WTC11 (cell line): ENCODE results near the gene TTC7B. TPM values are rescaled to one million over a fixed set of nuclear protein-coding genes. Genes with fewer than 3 reads are reported as not detected.

Experiments
- ATAC-seq: fragments of 200-7000 bp; cut with Tn5 transposase; 2 replicates; pipeline ENCODE4 v1.10.0; 2021; ENCODE audit warnings: mild to moderate bottlenecking, moderate library complexity
- CTCF ChIA-PET: fragments of 300-600 bp; sonication (Branson Sonifier 250); formaldehyde crosslinking; loops from one replicate; lab custom pipeline; 2021; ENCODE audit warnings: antibody characterized with exemption; lab: Charles Lee
- POLR2A ChIA-PET: fragments of 350-600 bp; sonication (Branson Sonifier 250); formaldehyde crosslinking; loops from one replicate; lab custom pipeline; 2021; ENCODE audit warnings: antibody characterized with exemption; lab: Charles Lee
- DNase-seq: peaks from one replicate; pipeline ENCODE4 v3.0.0; 2021; ENCODE audit warnings: low spot score
- H3K27ac Mint-ChIP-seq: 2 replicates; pipeline ENCODE4 v1.8.0; 2021; ENCODE audit warnings: mixed read lengths
- H3K27me3 Mint-ChIP-seq: 2 replicates; pipeline ENCODE4 v1.8.0; 2021; ENCODE audit warnings: low read depth, mild to moderate bottlenecking, moderate library complexity, mixed read lengths
- H3K36me3 Mint-ChIP-seq: 2 replicates; pipeline ENCODE4 v1.8.0; 2021; ENCODE audit warnings: mixed read lengths
- H3K4me1 Mint-ChIP-seq: 2 replicates; pipeline ENCODE4 v1.8.0; 2022; ENCODE audit warnings: mixed read lengths
- H3K4me3 Mint-ChIP-seq: 2 replicates; pipeline ENCODE4 v1.8.0; 2021; ENCODE audit warnings: mild to moderate bottlenecking, moderate library complexity, mixed read lengths
- H3K9me3 Mint-ChIP-seq: 2 replicates; pipeline ENCODE4 v1.8.0; 2021; ENCODE audit warnings: mixed read lengths
- CREM ChIP-seq: sonication (generic); formaldehyde crosslinking; IDR thresholded peaks from 2 replicates; pipeline ENCODE4 v1.8.1; 2022; ENCODE audit warnings: mild to moderate bottlenecking, missing genetic modification reagents, moderate library complexity
- ELF4 ChIP-seq: sonication (generic); formaldehyde crosslinking; IDR thresholded peaks from 2 replicates; pipeline ENCODE4 v1.8.1; 2022; ENCODE audit warnings: low read depth, mild to moderate bottlenecking, moderate library complexity, missing genetic modification reagents
- ESRRA ChIP-seq: sonication (generic); formaldehyde crosslinking; IDR thresholded peaks from 2 replicates; pipeline ENCODE4 v1.8.1; 2022; ENCODE audit warnings: mild to moderate bottlenecking, missing genetic modification reagents, borderline replicate concordance
- FOXP1 ChIP-seq: sonication (generic); formaldehyde crosslinking; IDR thresholded peaks from 2 replicates; pipeline ENCODE4 v1.8.0; 2022; ENCODE audit warnings: missing genetic modification reagents, mild to moderate bottlenecking, moderate library complexity, borderline replicate concordance
- NFATC4 ChIP-seq: fragments of 250-450 bp; sonication (Bioruptor Pico); IDR thresholded peaks from 2 replicates; pipeline ENCODE4 v1.9.0; 2021; ENCODE audit warnings: mild to moderate bottlenecking
- NR1H2 ChIP-seq: sonication (generic); formaldehyde crosslinking; IDR thresholded peaks from 2 replicates; pipeline ENCODE4 v1.9.0; 2021; ENCODE audit warnings: mild to moderate bottlenecking, moderate library complexity, missing genetic modification reagents
- PRRX2 ChIP-seq: fragments of 250-450 bp; sonication (Bioruptor Pico); IDR thresholded peaks from 2 replicates; pipeline ENCODE4 v1.8.0; 2021; ENCODE audit warnings: mild to moderate bottlenecking
- RELA ChIP-seq: sonication (generic); formaldehyde crosslinking; IDR thresholded peaks from 2 replicates; pipeline ENCODE4 v1.8.1; 2022; ENCODE audit warnings: missing genetic modification reagents, mild to moderate bottlenecking, borderline replicate concordance
- SMAD4 ChIP-seq: sonication (generic); formaldehyde crosslinking; IDR thresholded peaks from 2 replicates; pipeline ENCODE4 v1.8.0; 2022; ENCODE audit warnings: mild to moderate bottlenecking, missing genetic modification reagents
- TEAD1 ChIP-seq: sonication (generic); formaldehyde crosslinking; IDR thresholded peaks from 2 replicates; pipeline ENCODE4 v1.8.0; 2022; ENCODE audit warnings: mild to moderate bottlenecking, missing genetic modification reagents
- ZBTB21 ChIP-seq: sonication (generic); formaldehyde crosslinking; IDR thresholded peaks from 2 replicates; pipeline ENCODE4 v1.8.1; 2023; ENCODE audit warnings: mild to moderate bottlenecking, missing genetic modification reagents, borderline replicate concordance
- ZNF138 ChIP-seq: sonication (generic); formaldehyde crosslinking; conservative IDR thresholded peaks from 2 replicates; pipeline ENCODE4 v1.8.1; 2022; ENCODE audit warnings: mild to moderate bottlenecking, moderate library complexity, missing genetic modification reagents
- ZNF396 ChIP-seq: fragments of 250-450 bp; sonication (Bioruptor Pico); IDR thresholded peaks from 2 replicates; pipeline ENCODE4 v1.8.0; 2021; ENCODE audit warnings: mild to moderate bottlenecking, moderate library complexity, borderline replicate concordance
- total RNA-seq: library from RNA; stranded (reverse); gene quantifications from 3 replicates; pipeline ENCODE4 v1.2.3, GENCODE V29; 2021
- TF ChIP-seq, protein P1 (sequence below): sonication (generic); formaldehyde crosslinking; IDR thresholded peaks from 2 replicates; pipeline ENCODE4 v1.8.1; 2023; ENCODE audit warnings: mild to moderate bottlenecking, missing genetic modification reagents, borderline replicate concordance
- TF ChIP-seq, protein P2 (sequence below): fragments of 250-450 bp; sonication (Bioruptor Pico); conservative IDR thresholded peaks from 2 replicates; pipeline ENCODE4 v1.9.0; 2021; ENCODE audit warnings: mild to moderate bottlenecking
- TF ChIP-seq, protein P3 (sequence below): sonication (generic); formaldehyde crosslinking; IDR thresholded peaks from 2 replicates; pipeline ENCODE4 v1.8.1; 2022; ENCODE audit warnings: low read depth, missing genetic modification reagents, borderline replicate concordance
- TF ChIP-seq, protein P4 (sequence below): fragments of 200-600 bp; IDR thresholded peaks from 2 replicates; pipeline ENCODE4 v1.8.0; 2022; ENCODE audit warnings: antibody characterized with exemption
- TF ChIP-seq, protein P5 (sequence below): sonication (generic); formaldehyde crosslinking; IDR thresholded peaks from 2 replicates; pipeline ENCODE4 v1.8.0; 2022; ENCODE audit warnings: mild to moderate bottlenecking, missing genetic modification reagents
- TF ChIP-seq, protein P6 (sequence below): sonication (generic); formaldehyde crosslinking; IDR thresholded peaks from 2 replicates; pipeline ENCODE4 v1.8.1; 2022; ENCODE audit warnings: missing genetic modification reagents, borderline replicate concordance

Gene TTC7B
- total RNA-seq, 1 experiment from 2014 or later: 27.6 TPM

DNA sequence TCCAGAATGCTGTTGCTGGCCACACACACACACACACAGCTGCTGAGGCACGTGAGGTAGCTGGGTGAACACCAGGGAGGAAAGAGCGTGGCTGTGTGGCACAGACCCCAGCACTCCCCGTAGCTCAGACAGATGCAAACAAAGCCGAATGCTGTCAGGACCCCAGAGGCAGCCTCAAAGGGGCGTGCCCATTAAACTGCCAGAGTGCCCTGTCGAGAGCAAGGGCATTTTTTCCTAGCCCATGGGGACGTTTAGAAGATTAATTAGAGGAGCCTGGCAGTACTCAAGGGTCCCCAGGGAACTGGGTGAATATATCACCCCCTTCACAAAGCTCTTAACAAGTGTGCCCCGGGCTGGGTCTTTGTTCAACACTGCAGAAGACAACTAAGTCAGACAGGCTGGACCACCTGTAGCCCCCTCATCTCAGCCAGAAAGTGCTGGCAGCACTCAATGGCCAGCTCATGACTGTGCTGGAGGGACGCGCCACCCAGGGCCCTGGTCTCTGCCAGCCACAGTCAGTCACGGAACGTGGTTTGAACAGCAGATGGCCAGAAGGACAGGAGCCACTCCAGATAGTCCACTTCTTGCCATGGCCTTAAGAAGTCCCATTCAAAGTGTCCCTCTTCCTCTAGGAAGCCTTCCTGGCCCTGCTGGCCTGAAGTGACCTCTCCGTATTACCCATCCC is 37.5 kb downstream of the TTC7B start (continued):
- TF ChIP-seq, protein P1, sequence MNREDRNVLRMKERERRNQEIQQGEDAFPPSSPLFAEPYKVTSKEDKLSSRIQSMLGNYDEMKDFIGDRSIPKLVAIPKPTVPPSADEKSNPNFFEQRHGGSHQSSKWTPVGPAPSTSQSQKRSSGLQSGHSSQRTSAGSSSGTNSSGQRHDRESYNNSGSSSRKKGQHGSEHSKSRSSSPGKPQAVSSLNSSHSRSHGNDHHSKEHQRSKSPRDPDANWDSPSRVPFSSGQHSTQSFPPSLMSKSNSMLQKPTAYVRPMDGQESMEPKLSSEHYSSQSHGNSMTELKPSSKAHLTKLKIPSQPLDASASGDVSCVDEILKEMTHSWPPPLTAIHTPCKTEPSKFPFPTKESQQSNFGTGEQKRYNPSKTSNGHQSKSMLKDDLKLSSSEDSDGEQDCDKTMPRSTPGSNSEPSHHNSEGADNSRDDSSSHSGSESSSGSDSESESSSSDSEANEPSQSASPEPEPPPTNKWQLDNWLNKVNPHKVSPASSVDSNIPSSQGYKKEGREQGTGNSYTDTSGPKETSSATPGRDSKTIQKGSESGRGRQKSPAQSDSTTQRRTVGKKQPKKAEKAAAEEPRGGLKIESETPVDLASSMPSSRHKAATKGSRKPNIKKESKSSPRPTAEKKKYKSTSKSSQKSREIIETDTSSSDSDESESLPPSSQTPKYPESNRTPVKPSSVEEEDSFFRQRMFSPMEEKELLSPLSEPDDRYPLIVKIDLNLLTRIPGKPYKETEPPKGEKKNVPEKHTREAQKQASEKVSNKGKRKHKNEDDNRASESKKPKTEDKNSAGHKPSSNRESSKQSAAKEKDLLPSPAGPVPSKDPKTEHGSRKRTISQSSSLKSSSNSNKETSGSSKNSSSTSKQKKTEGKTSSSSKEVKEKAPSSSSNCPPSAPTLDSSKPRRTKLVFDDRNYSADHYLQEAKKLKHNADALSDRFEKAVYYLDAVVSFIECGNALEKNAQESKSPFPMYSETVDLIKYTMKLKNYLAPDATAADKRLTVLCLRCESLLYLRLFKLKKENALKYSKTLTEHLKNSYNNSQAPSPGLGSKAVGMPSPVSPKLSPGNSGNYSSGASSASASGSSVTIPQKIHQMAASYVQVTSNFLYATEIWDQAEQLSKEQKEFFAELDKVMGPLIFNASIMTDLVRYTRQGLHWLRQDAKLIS (CRISPR knock-in tag): no peak
- TF ChIP-seq, protein P2, sequence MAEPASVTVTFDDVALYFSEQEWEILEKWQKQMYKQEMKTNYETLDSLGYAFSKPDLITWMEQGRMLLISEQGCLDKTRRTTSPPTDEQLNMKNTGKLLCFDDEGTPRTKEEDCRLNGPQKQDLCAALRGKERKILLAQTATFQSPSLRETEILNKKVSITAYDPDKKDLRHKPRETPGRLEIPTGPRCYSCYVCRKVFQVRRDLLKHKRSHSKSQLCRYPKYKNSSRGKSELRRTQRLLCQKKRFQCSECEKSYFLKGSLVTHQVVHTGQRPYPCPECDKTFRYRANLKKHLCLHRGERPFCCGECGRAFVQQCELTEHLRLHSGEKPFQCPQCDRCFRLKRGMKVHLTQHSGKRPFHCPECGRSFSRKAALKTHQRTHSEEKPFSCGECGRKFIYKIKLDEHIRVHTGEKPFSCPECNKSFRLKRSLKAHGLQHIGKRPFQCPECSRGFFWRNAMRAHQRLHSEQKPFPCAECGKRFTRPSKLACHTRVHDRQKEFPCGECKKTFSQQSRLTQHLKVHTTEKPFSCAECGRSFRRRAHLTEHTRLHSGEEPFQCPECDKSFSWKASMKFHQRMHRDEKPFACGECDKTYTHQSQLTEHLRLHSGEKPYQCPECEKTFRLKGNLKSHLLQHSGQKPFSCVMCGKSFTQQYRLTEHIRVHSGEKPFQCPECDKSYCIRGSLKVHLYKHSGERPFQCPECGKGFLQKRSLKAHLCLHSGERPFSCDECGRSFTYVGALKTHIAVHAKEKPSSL: no peak
- no peak for TF ChIP-seq RELA (CRISPR knock-in tag)
- TF ChIP-seq ESRRA (CRISPR knock-in tag): no peak
- no peak for TF ChIP-seq NR1H2 (CRISPR knock-in tag)
- TF ChIP-seq NFATC4 (CRISPR knock-in tag): no peak
- TF ChIP-seq SMAD4 (CRISPR knock-in tag): no peak
- TF ChIP-seq, protein P3, sequence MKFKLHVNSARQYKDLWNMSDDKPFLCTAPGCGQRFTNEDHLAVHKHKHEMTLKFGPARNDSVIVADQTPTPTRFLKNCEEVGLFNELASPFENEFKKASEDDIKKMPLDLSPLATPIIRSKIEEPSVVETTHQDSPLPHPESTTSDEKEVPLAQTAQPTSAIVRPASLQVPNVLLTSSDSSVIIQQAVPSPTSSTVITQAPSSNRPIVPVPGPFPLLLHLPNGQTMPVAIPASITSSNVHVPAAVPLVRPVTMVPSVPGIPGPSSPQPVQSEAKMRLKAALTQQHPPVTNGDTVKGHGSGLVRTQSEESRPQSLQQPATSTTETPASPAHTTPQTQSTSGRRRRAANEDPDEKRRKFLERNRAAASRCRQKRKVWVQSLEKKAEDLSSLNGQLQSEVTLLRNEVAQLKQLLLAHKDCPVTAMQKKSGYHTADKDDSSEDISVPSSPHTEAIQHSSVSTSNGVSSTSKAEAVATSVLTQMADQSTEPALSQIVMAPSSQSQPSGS (CRISPR knock-in tag): no peak
- TF ChIP-seq, protein P4, sequence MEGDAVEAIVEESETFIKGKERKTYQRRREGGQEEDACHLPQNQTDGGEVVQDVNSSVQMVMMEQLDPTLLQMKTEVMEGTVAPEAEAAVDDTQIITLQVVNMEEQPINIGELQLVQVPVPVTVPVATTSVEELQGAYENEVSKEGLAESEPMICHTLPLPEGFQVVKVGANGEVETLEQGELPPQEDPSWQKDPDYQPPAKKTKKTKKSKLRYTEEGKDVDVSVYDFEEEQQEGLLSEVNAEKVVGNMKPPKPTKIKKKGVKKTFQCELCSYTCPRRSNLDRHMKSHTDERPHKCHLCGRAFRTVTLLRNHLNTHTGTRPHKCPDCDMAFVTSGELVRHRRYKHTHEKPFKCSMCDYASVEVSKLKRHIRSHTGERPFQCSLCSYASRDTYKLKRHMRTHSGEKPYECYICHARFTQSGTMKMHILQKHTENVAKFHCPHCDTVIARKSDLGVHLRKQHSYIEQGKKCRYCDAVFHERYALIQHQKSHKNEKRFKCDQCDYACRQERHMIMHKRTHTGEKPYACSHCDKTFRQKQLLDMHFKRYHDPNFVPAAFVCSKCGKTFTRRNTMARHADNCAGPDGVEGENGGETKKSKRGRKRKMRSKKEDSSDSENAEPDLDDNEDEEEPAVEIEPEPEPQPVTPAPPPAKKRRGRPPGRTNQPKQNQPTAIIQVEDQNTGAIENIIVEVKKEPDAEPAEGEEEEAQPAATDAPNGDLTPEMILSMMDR: no peak
- no peak for TF ChIP-seq PRRX2 (CRISPR knock-in tag)
- no peak for TF ChIP-seq ZNF138 (CRISPR knock-in tag)
- TF ChIP-seq ELF4 (CRISPR knock-in tag): no peak
- TF ChIP-seq, all 79 proteins: peak for 0

DNA sequence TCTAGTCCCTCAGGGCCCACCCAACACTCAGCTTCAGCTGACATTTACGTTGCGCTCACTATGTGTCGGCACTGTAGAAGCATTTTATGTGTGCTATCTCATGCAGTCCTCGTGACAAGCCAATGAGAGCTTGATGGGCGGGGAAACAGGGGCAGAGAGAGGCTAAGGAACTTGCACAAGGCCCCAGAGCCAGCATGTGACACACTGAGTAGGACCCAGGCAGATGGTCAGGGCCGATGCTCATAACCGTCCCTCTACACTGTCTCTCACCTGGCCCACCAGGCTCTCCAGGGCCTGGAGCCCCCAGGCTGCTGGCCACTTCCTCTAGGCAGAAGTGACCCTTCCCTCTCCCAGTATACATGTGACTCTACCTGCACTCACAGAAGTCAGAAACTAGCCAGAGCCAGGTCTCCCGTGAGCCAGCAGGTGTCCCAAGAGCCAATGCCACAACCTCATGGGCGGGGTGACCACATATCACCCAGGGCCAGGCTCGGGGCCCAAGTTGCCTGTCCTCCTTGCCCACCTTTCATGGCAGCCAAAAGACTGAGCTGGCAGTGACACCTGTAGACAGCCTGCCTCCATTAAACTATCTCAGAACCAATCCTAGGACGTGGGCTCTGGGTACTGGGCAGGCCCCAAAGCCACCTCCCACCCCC is 38.3 kb downstream of the TTC7B start:
- Mint-ChIP-seq H3K27me3 (no peaks in the 10 kb centered on the region), H3K27ac (no peak overlapping the region), H3K4me3 (no peak overlapping the region), H3K9me3 (no peaks in the 10 kb centered on the region), H3K36me3 (no peaks in the 10 kb centered on the region), H3K4me1 (no peaks in the 10 kb centered on the region)
- ChIA-PET CTCF (interaction anchor here (2.2 kb wide), 1 partner anchor 20 kb away, joined by 8 read pairs; no protein-coding TSS in a partner anchor), POLR2A (no interaction called here)
- no peak for ATAC-seq
- DNase-seq: no peak
- TF ChIP-seq ZNF396 (no peak), FOXP1 (CRISPR knock-in tag) (no peak), ZBTB21 (CRISPR knock-in tag) (no peak), CREM (CRISPR knock-in tag) (no peak), TEAD1 (no peak)
- TF ChIP-seq, protein P5, sequence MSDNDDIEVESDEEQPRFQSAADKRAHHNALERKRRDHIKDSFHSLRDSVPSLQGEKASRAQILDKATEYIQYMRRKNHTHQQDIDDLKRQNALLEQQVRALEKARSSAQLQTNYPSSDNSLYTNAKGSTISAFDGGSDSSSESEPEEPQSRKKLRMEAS (CRISPR knock-in tag): no peak
- TF ChIP-seq, protein P1 (CRISPR knock-in tag): no peak
- TF ChIP-seq, protein P6, sequence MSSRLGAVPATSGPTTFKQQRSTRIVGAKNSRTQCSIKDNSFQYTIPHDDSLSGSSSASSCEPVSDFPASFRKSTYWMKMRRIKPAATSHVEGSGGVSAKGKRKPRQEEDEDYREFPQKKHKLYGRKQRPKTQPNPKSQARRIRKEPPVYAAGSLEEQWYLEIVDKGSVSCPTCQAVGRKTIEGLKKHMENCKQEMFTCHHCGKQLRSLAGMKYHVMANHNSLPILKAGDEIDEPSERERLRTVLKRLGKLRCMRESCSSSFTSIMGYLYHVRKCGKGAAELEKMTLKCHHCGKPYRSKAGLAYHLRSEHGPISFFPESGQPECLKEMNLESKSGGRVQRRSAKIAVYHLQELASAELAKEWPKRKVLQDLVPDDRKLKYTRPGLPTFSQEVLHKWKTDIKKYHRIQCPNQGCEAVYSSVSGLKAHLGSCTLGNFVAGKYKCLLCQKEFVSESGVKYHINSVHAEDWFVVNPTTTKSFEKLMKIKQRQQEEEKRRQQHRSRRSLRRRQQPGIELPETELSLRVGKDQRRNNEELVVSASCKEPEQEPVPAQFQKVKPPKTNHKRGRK: no peak
